H1 (cell line): ENCODE results near the gene RAB11A. TPM values are rescaled to one million over a fixed set of nuclear protein-coding genes. Genes with fewer than 3 reads are reported as not detected.

Source experiments
- CTCF ChIA-PET: fragments of 300-600 bp; sonication (Branson Sonifier 250); formaldehyde crosslinking; loops from one replicate; lab custom pipeline; 2021; ENCODE audit not compliant: partially characterized antibody; lab: Charles Lee
- POLR2A ChIA-PET: fragments of 300-600 bp; sonication (Branson Sonifier 250); formaldehyde crosslinking; loops from one replicate; lab custom pipeline; 2021; ENCODE audit warnings: inconsistent platforms; ENCODE audit not compliant: partially characterized antibody; lab: Charles Lee
- DNase-seq, 2 experiments: peaks; one replicate each; pipeline versions ENCODE4 v3.0.0 to v3.0.0-alpha.2; 2010 to 2022; ENCODE audit warnings: low spot score in 2 of 2, low read depth in 1 of 2, mixed read lengths in 1 of 2
- FAIRE-seq: peaks from 2 replicates; lab custom pipeline; 2011; peaks lifted over from hg19 to GRCh38; lab: Jason Lieb, UNC
- H2AFZ ChIP-seq: 2 replicates; pipeline ENCODE4 v1.8.1; 2012; ENCODE audit warnings: low read length, inconsistent platforms
- H2AK5ac ChIP-seq: 2 replicates; pipeline ENCODE4 v1.6.1; 2013; ENCODE audit warnings: low read depth, low read length
- H2BK120ac ChIP-seq: replicated peaks from 2 replicates; pipeline ENCODE3; 2013; ENCODE audit warnings: low read depth, low read length, inconsistent platforms
- H2BK12ac ChIP-seq: 2 replicates; pipeline ENCODE4 v1.6.1; 2013; ENCODE audit warnings: low read depth, low read length
- H2BK15ac ChIP-seq: 2 replicates; pipeline ENCODE4 v1.6.1; 2013; ENCODE audit warnings: low read length
- H2BK20ac ChIP-seq: 2 replicates; pipeline ENCODE4 v1.6.1; 2013; ENCODE audit warnings: low read length
- H2BK5ac ChIP-seq: 2 replicates; pipeline ENCODE4 v1.6.1; 2013; ENCODE audit warnings: low read depth, low read length
- H3K14ac ChIP-seq: 2 replicates; pipeline ENCODE4 v1.6.1; 2013; ENCODE audit warnings: inconsistent platforms; ENCODE audit not compliant: insufficient read length
- H3K18ac ChIP-seq: 2 replicates; pipeline ENCODE4 v1.6.1; 2013; ENCODE audit warnings: low read length; ENCODE audit errors: extremely low read depth
- H3K23ac ChIP-seq: 2 replicates; pipeline ENCODE4 v1.6.1; 2013; ENCODE audit warnings: inconsistent platforms; ENCODE audit not compliant: insufficient read length
- H3K23me2 ChIP-seq: 2 replicates; pipeline ENCODE4 v1.6.1; 2013; ENCODE audit warnings: low read depth, low read length
- H3K27ac ChIP-seq: 2 replicates; pipeline ENCODE4 v1.6.1; 2011; ENCODE audit warnings: low read depth, low read length, inconsistent platforms
- H3K27me3 ChIP-seq, 4 experiments: replicated peaks in 1 of 4; 1 replicate in 1 of 4; 2 replicates in 3 of 4; pipeline versions ENCODE4 v1.6.1 to v1.8.1; 2011 to 2013; ENCODE audit warnings: low read length in 3 of 4, mild to moderate bottlenecking in 3 of 4, inconsistent platforms in 2 of 4, mixed read lengths in 2 of 4, moderate library complexity in 1 of 4; ENCODE audit not compliant: control insufficient read depth in 3 of 4, insufficient read depth in 3 of 4; ENCODE audit errors: extremely low read depth in 1 of 4
- H3K36me3 ChIP-seq, 4 experiments: 2 replicates each; pipeline versions ENCODE4 v1.6.1 to v1.8.1; 2011 to 2013; ENCODE audit warnings: mild to moderate bottlenecking in 4 of 4, low read length in 3 of 4, moderate library complexity in 2 of 4, control low read depth in 1 of 4, inconsistent platforms in 1 of 4; ENCODE audit not compliant: insufficient read depth in 4 of 4, control insufficient read depth in 2 of 4
- H3K4ac ChIP-seq: replicated peaks from 2 replicates; pipeline ENCODE3; 2013; ENCODE audit warnings: low read length, low read depth, mixed read lengths, inconsistent platforms; ENCODE audit not compliant: insufficient read length
- H3K4me1 ChIP-seq, 4 experiments: replicated peaks in 1 of 4; 1 replicate in 1 of 4; 2 replicates in 3 of 4; pipeline versions ENCODE4 v1.6.1 to v1.8.1; 2011 to 2013; ENCODE audit warnings: low read length in 3 of 4, inconsistent platforms in 2 of 4, mixed read lengths in 1 of 4; ENCODE audit not compliant: insufficient read depth in 4 of 4, control insufficient read depth in 3 of 4
- H3K4me2 ChIP-seq, 2 experiments: 2 replicates each; pipeline versions ENCODE4 v1.6.1 to v1.8.1; 2011 to 2013; ENCODE audit warnings: low read depth in 2 of 2, low read length in 2 of 2, control low read depth in 1 of 2, inconsistent platforms in 1 of 2, mild to moderate bottlenecking in 1 of 2; ENCODE audit not compliant: insufficient read depth in 1 of 2
- H3K4me3 ChIP-seq, 4 experiments: fragments of 200-600, 300-600 bp in 1 of 4; sonication (generic), shearing (Covaris generic), sonication (Bioruptor Twin) in 1 of 4; 2 replicates each; pipeline versions ENCODE4 v1.5.1 to v1.8.1; 2011 to 2016; ENCODE audit warnings: low read length in 4 of 4, low read depth in 3 of 4, control low read depth in 2 of 4, inconsistent platforms in 2 of 4, mild to moderate bottlenecking in 2 of 4, mixed read lengths in 1 of 4, moderate library complexity in 1 of 4; ENCODE audit not compliant: insufficient read depth in 2 of 4; ENCODE audit errors: extremely low read depth in 1 of 4
- H3K56ac ChIP-seq: replicated peaks from 2 replicates; pipeline ENCODE3; 2013; ENCODE audit warnings: low read depth, mild to moderate bottlenecking, mixed read lengths, low read length, inconsistent platforms; ENCODE audit not compliant: insufficient read length
- H3K79me1 ChIP-seq: 2 replicates; pipeline ENCODE4 v1.6.1; 2013; ENCODE audit warnings: low read depth, low read length, control low read depth
- H3K79me2 ChIP-seq, 2 experiments: 2 replicates each; pipeline versions ENCODE4 v1.6.1 to v1.8.1; 2012 to 2013; ENCODE audit warnings: low read length in 2 of 2, mild to moderate bottlenecking in 2 of 2, inconsistent platforms in 1 of 2; ENCODE audit not compliant: insufficient read depth in 2 of 2, control insufficient read depth in 1 of 2
- H3K9ac ChIP-seq, 4 experiments: replicated peaks in 1 of 4; 1 replicate in 1 of 4; 2 replicates in 3 of 4; pipeline versions ENCODE4 v1.6.1 to v1.8.1; 2011 to 2013; ENCODE audit warnings: low read depth in 3 of 4, low read length in 3 of 4, control low read depth in 2 of 4, mild to moderate bottlenecking in 2 of 4, moderate library complexity in 2 of 4, inconsistent platforms in 1 of 4; ENCODE audit errors: extremely low read depth in 1 of 4
- H3K9me3 ChIP-seq, 2 experiments: 2 replicates each; pipeline versions ENCODE4 v1.6.1 to v1.8.1; 2012 to 2013; ENCODE audit warnings: mild to moderate bottlenecking in 2 of 2, moderate library complexity in 2 of 2, control low read depth in 1 of 2, inconsistent platforms in 1 of 2, low read depth in 1 of 2, low read length in 1 of 2, mixed read lengths in 1 of 2; ENCODE audit not compliant: insufficient read depth in 2 of 2
- H4K20me1 ChIP-seq, 2 experiments: replicated peaks in 1 of 2; 2 replicates each; pipeline versions ENCODE3 to v1.8.1; 2011 to 2013; ENCODE audit warnings: inconsistent platforms in 2 of 2, low read length in 2 of 2, mild to moderate bottlenecking in 1 of 2; ENCODE audit not compliant: insufficient read depth in 2 of 2, control insufficient read depth in 1 of 2
- H4K5ac ChIP-seq: 2 replicates; pipeline ENCODE4 v1.6.1; 2013; ENCODE audit warnings: low read length, low read depth, mixed read lengths, inconsistent platforms; ENCODE audit not compliant: insufficient read length
- H4K8ac ChIP-seq: 2 replicates; pipeline ENCODE4 v1.8.0; 2013; ENCODE audit warnings: mild to moderate bottlenecking, moderate library complexity, low read length, inconsistent platforms; ENCODE audit not compliant: insufficient read depth; ENCODE audit errors: extremely low read depth
- H4K91ac ChIP-seq: replicated peaks from 2 replicates; pipeline ENCODE3; 2013; ENCODE audit warnings: low read length, mixed read lengths, inconsistent platforms; ENCODE audit not compliant: insufficient read length
- CBX8 ChIP-seq: fragments of 300-800, 300-1000 bp; sonication (generic); IDR thresholded peaks from 2 replicates; pipeline ENCODE4 v1.7.1; 2016; ENCODE audit warnings: low read depth, low read length, borderline replicate concordance
- EGR1 ChIP-seq: IDR thresholded peaks from 2 replicates; pipeline ENCODE4 v1.6.1; 2011; ENCODE audit warnings: low read depth, low read length, borderline replicate concordance
- KDM5A ChIP-seq: fragments of 200-600 bp; IDR thresholded peaks from 2 replicates; pipeline ENCODE4 v1.7.1; 2012; ENCODE audit warnings: mild to moderate bottlenecking, low read length, inconsistent platforms, mixed read lengths
- SAP30 ChIP-seq: fragments of 300-600 bp; sonication (generic); IDR thresholded peaks from 2 replicates; pipeline ENCODE4 v1.7.1; 2012; ENCODE audit warnings: low read length, moderate library complexity, mild to moderate bottlenecking, inconsistent platforms; ENCODE audit not compliant: insufficient read depth, insufficient replicate concordance
- WGBS, 2 experiments: shearing (Covaris generic) in 1 of 2; methylation state at CpG; one replicate each; pipeline versions ENCODE4 v1.1.6 to v1.1.7; 2013 to 2015; ENCODE audit warnings: low lambda C conversion rate in 2 of 2, mixed read lengths in 2 of 2, inconsistent platforms in 1 of 2, low coverage in 1 of 2, missing lambda C conversion rate in 1 of 2; ENCODE audit not compliant: insufficient replicate concordance in 2 of 2, insufficient coverage in 1 of 2, insufficient read length in 1 of 2; ENCODE audit errors: extremely low coverage in 1 of 2, missing lambda C conversion rate in 1 of 2; 5-methylcytosine and 5-hydroxymethylcytosine counted together
- polyA plus RNA-seq, 7 experiments: library from polyadenylated mRNA; depleted of rRNA in 3 of 7; stranded (reverse) in 5 of 7; unstranded in 2 of 7; fragments of >200 nt in 5 of 7; fragments of 200-250 nt in 2 of 7; gene quantifications; 1 replicate in 5 of 7; 2 replicates in 1 of 7; 4 replicates in 1 of 7; pipeline versions ENCODE4 v1.2.1 to v1.2.3, GENCODE V29; 2011 to 2013; ENCODE audit warnings: missing spikeins in 2 of 7, mixed read lengths in 2 of 7
- total RNA-seq: library from RNA; stranded (reverse); fragmentation: NEBNext Ultra II Directional; extraction: Animal tissue kit (Norgen Biotek cat#: 25700); gene quantifications from 2 replicates; pipeline ENCODE4 v1.2.1, GENCODE V29; 2021
- TF ChIP-seq, protein P1 (sequence below): IDR thresholded peaks from 2 replicates; pipeline ENCODE4 v1.6.1; 2011; ENCODE audit warnings: low read depth, mild to moderate bottlenecking, low read length; ENCODE audit not compliant: insufficient read depth

Gene RAB11A
- total and polyA plus RNA-seq, 2 of the 8 experiments (the other 6 are each of a cell fraction or from before 2014, with no cell fraction given), result 211 to 254 TPM

- Histone ChIP-seq H2BK20ac (peak overlapping the region; percentile 56; the same call in 1 of the 2 replicates), H3K4me1 (peaks cover 4 to 23% (median 7%) of the 10 kb centered on the region in 4 experiments; a peak in 6 of 7 replicates), H2BK5ac (peak overlapping the region; percentile 91; the same call in 1 of the 2 replicates), H3K79me1 (no peaks in the 10 kb centered on the region), H3K4ac (peak overlapping the region; percentile 6), H3K4me3 (peak overlapping the region in 1 of 4 experiments; percentile 40; a peak in 2 of 8 replicates), H4K8ac (no peak overlapping the region), H3K56ac (no peak overlapping the region), H3K18ac (peak overlapping the region; percentile 54), H3K79me2 (no peaks in the 10 kb centered on the region), H3K9me3 (no peaks in the 10 kb centered on the region), H4K20me1 (no peaks in the 10 kb centered on the region), H3K23me2 (no peaks in the 10 kb centered on the region; the same call in 1 of the 2 replicates), H3K14ac (no peak overlapping the region), H3K4me2 (peak overlapping the region; percentile 38 to 52), H4K5ac (peak overlapping the region; percentile 23), H3K36me3 (no peaks in the 10 kb centered on the region), H3K9ac (0 out of 7 replicates have a peak overlapping the region, but pooled peaks of 1 of the 4 experiments have one; percentile 14), H2AFZ (peak overlapping the region; percentile 55; the same call in 1 of the 2 replicates), H3K27ac (peak overlapping the region; percentile 78), H4K91ac (peak overlapping the region; percentile 20), H3K27me3 (no peaks in the 10 kb centered on the region), H2BK15ac (peak overlapping the region; percentile 62; the same call in 1 of the 2 replicates), H2AK5ac (peak overlapping the region; percentile 17; the same call in 1 of the 2 replicates), H2BK12ac (peak overlapping the region; percentile 86), H3K23ac (no peak overlapping the region), H2BK120ac (peak overlapping the region; percentile 89)
- DNase-seq, result no peak
- TF ChIP-seq, protein P1, sequence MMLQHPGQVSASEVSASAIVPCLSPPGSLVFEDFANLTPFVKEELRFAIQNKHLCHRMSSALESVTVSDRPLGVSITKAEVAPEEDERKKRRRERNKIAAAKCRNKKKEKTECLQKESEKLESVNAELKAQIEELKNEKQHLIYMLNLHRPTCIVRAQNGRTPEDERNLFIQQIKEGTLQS, result no peak
- TF ChIP-seq SAP30 (no peak), KDM5A (no peak), EGR1 (no peak), CBX8 (no peak)
- WGBS, 2 experiments, result 85% methylated on average over 4 of the region's 4 CpGs; no CpG with 5 or more reads in 1 of the 2 experiments
- ChIA-PET CTCF (interaction anchor here (0.6 to 10.6 kb wide), 8 partner anchors 10 to 238 kb away, joined by 3 to 134 read pairs (median 4); no protein-coding TSS in a partner anchor), POLR2A (interaction anchor here (1.9 to 2.3 kb wide), 3 partner anchors 35 to 223 kb away, joined by 7 to 16 read pairs (median 7); partner anchors contain the start of genes INTS14 and RAB11A)
- FAIRE-seq, result no peak
These were observed 35.6 kb upstream of the RAB11A start for GRCh38 chr15:65833501-65834205.
